IPS-NIHi11 (cell line): Measurements from ENCODE around the gene CALHM1.
A peak's percentile ranks its signal among the peaks of the same experiment; 100 is the strongest.
"Not testable (repeated sequence)": the region's sequence is repeated elsewhere in the genome, so short reads cannot be mapped to it uniquely, and the experiment has no call there.

Source experiments
- DNase-seq: peaks from one replicate; pipeline ENCODE4 v3.0.0; 2012; ENCODE audit warnings: mixed read lengths, low spot score

Gene CALHM1, protein sequence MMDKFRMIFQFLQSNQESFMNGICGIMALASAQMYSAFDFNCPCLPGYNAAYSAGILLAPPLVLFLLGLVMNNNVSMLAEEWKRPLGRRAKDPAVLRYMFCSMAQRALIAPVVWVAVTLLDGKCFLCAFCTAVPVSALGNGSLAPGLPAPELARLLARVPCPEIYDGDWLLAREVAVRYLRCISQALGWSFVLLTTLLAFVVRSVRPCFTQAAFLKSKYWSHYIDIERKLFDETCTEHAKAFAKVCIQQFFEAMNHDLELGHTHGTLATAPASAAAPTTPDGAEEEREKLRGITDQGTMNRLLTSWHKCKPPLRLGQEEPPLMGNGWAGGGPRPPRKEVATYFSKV

DNA sequence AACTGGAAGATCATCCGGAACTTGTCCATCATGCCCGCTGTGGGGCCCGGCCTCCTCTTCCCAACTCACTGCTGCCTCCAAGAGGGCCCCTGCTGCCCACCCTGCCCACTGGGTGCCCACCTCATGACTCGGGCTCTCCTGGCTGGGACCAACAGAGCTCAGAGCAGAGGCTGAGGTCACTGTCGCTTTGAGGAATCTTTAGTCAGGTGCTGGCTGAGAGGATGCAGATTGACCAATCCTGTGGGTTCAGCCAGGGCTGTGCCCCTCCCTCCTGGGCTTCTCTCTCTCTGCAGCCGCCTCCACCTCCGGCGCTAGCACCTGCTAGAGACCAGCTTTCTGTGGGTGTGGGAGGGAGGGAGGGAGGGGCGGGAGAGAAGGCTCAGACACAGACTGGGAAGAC, at the start of gene CALHM1:
CALHM1 (minus strand) TSS at position 181 of the 400 bp plus-strand sequence; CDS start at position 32, 149 bp downstream.
- DNase-seq, result peak; percentile 93

DNA sequence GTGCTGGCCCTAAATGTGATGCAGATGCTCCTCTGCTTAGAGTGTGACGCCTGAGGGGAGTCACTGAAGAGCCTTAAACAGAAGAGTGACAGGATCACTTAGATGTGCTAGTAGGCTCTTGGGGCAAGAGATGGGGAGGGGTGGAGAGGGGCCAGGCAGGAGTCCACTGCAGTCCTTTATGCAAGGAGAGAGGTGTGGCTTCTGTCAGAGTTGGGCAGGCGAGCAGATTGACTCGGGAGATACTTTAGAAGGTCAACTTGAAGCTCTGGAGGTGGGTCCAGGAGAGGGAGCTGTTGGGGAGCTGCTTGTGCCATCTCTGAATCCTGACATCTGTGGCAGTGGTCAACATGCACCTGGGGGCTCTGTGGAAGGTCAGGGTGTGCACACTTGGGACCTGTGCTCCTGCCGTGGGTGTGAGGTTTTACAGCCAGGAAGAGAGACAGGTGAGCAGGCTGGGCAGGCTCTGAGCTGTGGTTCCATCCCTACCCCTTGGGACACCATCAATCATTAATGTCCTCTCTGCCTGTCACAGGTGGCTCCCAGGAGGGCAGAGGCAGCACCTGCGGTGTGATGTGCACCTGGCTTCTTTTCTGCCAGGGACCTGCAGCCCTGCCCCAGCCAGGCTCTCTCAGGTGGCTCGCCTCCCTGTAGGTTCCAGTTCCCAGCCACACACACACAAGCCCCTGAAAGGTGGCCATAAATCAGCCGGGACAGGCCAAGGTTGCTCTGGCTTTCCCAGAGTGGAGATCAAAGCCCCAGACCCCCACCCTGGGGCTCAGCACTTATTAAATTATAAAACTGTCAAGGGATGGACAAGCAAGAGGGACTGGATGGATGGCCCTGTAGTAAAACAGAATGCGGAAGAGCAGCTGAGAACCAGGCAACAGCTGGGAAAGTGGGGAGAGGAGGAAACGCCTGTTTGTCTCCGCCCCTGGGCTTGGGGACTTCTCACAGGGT, 48.8 kb upstream of the CALHM1 start:
- DNase-seq, result no peak

DNA sequence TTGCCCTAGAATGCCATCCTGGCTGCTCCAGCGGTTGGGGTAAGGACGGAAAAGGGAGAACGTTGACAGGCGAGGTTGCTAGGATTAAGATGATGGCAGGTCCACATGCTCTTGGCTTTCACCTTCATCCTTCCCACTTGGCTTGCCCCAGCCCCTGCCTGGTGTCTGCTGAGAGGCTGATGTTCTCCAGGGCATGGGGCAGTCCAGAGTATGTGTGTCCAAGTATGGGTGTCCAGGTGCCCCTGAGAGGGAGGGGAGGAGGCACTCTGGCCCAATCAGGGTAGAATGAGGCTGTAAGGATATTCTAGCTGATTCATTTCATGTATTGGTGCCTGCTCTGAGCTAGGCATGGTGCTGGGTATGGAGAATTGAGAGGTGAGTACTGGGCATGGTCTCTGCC, 47.4 kb upstream of the CALHM1 start:
- no peak for DNase-seq

DNA sequence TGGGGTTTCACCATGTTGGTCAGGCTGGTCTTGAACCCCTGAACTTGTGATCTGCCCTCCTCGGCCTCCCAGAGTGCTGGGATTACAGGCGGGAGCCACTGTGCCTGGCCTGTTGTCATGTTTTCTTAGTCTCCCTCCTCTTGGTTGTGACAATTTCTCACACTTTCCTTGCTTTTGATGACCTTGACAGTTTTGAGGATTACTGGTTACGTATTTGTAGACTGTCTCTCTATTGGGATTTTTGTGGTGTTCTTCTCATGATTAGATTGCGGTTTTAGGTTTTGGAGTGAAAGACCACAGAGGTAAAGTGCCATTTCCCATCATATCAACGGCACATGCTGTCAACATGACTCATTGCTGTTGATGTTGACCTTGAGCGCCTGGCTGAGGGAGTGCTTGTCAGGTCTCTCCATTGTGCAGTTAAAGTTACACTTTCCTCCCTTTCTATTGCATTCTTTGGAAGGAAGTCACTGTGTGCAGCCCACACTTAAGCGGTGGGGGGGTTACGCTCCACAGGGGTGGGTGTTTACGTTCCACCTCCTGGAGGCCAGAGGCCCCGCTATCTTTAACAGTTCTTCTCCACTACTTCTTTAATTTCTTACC, 45.6 kb upstream of the CALHM1 start:
- DNase-seq, result no peak

DNA sequence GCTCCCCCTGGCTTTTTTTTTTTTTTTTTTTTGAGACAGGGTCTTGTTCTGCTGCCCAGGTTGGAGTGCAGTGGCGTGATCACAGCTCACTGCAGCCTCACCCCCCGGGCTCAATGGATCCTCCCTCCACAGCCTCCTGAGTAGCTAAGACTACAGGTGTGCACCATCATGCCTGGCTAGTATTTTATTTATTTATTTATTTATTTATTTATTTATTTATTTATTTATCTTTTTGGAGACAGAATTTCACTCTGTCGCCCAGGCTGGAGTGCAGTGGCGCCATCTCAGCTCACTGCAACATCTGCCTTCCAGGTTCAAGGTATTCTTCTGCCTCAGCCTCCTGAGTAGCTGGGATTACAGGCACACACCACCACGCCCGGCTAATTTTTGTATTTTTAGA, 45.1 kb upstream of the CALHM1 start:
- not testable (repeated sequence) for DNase-seq

DNA sequence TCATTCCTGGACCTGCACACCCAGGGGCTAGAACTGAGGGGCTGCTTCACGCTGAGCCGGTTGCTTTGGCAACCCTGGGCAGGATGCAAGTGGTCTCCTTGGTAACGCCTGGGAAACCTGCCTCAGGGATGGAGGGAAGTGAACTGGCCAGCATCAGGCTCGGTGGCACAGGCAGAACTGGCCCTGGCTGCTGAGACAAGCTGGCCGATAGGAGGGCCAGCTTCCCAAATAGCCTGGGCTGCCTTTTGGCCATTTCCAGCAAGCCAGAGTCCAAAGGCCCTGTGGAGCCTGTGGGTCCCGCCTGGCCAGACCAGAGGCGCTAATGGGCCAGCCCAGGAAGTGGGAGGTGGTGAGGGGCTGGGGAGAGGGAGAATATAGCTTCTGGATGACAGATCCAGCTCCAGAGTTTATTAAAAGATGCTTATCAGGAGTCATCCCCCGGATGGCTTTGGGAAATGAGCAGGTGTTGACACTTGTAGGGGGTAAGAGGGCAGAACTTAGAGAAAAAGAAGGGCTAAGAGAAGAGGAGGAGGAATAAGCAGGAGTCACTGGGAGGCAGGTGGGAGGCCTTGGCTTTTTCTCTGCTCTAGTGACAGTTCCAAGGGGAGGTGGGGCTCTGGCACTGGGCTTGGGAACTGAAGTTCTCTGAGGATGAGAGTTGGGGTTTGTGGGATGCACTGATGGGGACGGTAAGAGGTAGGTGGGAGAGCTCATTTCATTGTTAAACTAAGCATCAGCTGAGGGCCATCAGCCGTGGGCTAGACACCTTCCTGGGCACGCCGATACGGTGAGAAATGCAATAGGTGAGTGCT, 44.4 kb upstream of the CALHM1 start:
- DNase-seq, result no peak

DNA sequence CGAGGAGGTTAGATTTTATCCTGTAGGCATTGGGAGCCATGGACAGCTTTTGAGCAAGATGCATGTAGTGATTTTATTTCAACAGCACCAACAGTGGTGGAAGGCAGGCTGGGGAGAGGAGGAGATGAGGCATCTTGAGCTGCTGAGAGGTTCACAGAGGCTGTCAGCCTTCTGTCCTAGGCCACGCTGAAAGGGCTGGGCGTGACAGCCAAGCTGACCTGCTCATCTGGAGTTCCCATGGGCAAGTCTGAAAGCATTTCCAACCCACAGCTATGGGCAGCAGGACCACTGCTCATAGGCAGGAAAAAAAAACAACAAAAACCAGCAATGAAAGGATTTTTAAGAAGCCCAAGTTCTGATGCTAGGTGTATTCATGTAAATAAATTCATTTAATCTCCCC, 42.5 kb upstream of the CALHM1 start:
- no peak for DNase-seq

DNA sequence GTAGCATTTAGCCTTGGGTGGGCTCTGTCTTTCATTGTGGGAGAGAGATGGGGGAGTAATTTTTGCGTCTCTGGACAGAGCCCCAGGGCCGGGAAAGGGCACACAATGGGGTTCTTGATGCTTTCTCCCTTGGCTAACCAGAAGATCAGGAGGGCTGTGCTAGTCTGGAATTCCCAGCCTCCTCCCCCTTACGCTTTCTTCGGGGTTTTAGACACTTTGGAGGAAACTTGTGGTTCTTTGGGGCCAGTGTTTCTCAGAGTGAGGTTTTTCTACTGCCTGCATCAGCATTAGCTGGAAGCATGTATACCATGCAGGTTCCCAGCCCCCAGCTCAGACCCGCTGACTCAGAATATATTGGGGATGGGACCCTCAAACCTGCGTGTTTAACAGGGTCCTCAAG, 41.8 kb upstream of the CALHM1 start:
- DNase-seq, result no peak

DNA sequence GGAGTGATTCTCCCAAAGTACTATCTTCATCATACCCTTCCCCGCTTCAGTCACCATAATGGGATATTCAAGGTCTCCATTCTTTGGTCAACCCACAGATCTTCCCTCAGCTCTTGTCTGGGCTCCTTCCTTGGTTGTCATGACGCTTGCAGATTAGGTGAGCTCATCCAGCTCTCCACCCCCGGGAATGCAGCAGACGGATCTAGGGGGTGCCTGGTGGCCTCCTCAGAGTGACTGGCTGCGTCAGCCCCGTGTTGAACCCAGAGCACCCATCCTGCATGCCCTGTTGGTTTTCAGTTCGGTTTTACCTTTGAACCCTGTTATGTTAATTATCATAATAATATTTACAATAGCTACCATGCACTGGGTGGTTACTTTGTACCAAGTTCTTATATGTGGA, 41.2 kb upstream of the CALHM1 start:
- DNase-seq, result no peak

DNA sequence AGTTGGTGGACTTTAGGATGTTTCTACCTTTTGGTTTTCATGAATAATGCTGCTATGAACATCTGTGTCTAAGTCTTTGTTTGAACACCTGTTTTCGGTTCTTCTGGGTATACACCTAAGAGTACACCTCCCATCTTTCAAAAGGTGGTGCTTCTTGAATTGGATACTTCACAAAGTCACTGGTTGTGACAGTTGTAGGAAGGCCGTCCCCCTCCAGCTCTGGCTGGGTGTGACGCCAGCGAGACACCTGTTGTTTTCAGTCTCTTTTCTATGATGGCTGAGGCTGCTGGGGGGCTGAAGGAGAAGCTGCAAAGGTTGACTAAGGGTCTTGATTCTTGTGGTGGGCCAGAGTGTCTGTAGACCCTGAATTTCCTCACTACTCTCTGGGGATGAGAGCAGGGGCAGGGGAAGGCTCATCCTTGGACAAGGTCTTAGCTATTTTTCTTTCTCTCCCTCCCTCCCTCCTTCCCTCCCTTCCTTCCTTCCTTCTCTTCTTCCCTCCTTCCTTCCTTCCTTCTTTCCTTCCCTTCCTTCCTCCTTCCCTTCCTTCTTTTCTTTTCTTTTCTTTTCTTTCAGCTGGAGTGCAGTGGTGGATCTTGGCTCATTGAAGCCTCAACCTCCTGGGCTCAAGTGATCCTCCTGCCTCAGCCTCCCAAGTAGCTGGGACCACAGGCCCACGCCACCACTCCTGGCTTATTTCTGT, 40.4 kb upstream of the CALHM1 start:
- DNase-seq, result no peak

DNA sequence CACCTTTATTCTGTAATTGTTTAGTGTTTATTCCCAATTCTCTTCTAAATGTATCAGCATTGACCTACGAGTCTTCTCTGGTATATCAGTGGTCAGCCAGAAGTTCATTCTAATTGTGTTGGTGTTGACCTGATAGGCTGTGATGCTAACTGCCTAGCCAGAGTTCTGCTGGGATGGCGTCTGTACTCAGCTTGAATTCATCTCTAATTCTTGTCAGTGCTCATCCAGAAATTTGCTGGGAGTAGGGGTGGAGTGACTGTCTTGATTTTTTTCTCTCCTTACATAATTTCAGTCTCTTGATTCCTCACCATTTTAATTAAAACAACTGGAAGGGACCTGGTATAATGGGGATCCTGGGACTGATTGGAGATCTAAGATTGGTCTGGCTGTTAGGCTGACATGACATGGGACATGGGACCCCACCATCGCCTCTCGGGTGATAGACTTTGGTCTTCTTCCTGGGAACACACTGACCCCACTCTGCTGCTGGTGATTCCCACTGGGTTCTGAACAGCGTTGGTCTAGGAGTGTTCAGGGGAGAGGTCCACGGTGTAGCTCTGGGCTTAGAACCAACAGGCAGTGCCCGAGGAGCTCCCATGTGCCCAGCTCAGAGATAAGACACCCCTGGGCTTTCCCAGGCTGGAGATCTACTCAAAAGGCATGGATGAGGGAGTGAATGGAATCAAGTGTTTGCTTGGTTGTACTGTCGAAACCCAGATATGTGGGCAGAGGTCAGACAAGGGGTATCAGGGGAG, 38.6 kb upstream of the CALHM1 start:
- no peak for DNase-seq

DNA sequence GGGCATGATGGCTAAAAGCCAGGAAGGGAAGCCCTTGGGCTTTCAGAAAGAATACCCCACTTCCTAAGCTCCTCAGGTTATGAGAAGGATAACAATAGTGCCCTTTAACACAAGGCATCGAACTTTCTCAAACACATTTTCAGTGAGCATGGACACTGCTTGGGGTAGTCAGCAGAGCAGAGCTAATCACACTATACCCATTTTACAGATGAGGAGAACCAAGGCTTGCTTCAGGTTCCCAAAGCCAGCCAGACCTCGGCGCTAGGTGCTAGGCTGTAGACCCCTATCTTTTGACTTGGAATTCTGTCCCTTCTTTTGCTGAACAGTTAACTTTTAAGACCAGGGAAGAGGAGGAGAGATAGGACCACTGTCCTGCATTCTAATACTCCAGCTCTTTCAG, 36.6 kb upstream of the CALHM1 start:
- no peak for DNase-seq

DNA sequence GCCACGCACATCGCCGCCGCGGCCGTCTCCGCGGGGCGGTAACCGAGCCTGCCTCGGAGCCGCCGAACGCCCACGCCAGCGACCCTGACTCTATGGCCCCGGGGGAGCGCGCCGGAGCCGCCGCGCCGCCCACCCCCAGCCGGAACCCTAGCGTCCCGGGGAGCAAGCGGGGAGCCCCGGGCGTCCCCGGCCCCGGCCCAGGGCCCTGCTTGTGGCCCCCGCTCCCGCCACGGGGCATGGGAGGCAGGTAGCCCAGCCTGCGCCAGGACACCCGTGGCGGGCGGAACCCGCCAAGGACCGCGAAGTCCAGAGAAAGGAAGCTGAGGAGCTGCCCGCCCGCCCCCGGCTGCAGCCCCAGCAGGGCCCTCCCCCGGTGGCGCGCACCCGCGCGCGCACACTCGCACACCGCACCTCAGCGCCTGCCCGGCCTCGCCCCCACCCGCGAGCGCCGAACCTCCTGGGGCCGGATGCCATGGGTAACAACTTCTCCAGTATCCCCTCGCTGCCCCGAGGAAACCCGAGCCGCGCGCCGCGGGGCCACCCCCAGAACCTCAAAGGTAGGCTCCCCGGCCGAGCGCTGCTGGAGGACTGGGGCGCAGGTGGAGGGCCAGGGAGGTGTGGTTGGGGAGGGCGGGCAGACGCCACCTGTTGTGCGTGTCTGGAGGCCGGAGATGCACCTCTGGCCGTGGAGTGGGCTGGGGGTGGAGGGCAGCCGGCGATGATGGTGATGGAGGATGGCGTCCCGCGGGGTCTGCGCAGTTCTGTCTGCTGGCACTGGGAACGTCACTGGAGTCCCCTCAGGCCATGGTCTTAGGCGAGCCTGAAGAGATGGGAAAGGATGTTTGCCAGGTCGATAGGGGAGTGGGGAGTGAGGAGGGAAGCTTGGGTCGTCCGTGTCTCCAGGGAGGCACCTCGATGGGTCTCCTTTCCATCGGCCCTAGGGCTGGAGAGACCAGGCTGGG, 35.5 kb upstream of the CALHM1 start:
- peak; percentile 67 for DNase-seq

DNA sequence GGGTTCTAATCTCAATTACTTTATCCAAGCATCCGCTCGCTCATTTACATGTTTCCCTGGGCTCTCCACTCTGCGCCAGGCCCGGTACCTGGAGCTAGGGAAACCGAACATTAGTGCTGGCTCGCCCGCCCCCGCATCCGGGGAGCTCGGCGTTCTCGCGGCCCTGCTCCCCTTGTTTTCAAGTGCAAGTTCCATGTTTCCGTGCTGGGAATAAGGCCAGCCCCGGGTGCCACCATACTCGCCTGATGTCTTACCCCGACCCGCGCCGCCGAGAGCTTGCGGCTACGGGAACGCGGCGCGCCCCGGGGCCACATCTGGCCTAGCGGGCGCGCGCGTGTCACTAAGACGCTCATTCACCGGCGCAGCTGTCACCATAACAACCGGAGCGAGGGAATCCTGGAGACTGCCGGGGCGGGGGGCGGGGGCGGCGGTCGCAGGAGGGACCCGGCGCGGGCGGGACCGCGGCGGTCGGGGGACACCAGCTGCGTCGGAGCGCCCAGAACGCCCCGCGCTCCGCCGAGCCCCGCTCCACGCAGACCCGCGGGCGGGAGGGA, 34.7 kb upstream of the CALHM1 start, which contains the start of gene NEURL1:
NEURL1 (plus strand) TSS at position 344 of the 554 bp plus-strand sequence. CDS start 683 bp downstream, outside the sequence.
- DNase-seq, result peak; percentile 81

DNA sequence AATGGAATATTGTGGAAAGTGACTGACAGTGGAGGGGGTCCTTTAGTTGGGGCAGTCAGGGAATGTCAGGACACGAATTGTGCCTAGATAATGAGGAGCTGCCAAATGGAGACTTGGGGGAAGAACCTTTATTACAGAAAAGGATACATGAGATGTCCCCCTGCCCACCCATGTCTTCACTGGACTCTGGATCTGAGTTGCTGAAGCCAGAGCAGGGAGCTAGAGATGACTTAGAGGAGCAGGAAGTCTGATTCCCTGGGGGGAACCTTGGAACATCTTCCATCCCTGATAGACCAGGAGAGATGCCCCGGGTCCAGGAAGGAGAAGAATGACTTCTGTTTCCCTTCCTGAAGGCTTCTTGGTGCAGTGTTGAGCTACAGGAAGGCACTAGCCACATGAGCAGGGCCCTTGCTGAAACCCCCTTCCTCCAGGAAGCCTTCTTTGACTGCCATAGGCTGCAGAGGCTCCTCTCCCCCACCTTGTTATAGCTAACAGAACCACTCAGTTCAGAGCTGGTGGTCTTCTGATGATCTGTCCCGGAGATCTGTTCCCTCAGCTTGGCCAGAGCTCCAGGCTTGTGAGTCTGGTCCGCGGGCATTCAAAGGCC, 34.1 kb upstream of the CALHM1 start:
- DNase-seq, result no peak

DNA sequence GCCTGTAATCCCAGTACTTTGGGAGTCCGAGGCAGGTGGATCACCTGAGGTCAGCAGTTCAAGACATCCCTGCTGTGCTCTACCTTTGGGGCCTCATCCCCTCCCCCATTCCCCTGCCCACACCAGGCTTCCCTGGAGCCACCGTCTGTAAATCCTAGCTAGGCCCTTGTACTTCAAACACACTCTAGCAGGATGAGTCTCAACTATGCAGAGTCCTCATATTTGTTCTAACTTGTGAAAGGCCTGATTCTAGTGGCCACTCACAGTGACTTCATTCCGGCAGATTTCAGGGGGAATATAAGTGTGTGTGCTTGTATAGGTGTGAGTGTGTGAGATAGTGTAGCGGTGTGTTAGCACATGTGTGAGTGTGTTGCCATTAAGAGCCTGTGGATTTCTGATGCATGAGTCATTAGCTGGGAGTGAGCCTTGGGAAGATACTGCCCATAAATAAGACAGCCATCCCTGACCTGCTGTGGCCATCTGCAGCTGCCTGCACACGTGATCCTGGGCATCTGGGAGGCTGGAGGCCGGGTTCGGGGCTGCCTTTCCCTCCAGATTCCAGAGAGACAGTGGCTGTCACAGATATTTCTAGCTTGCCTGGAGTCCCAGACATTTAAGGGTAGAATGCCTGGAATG, 33.1 kb upstream of the CALHM1 start:
- peak; percentile 37 for DNase-seq

DNA sequence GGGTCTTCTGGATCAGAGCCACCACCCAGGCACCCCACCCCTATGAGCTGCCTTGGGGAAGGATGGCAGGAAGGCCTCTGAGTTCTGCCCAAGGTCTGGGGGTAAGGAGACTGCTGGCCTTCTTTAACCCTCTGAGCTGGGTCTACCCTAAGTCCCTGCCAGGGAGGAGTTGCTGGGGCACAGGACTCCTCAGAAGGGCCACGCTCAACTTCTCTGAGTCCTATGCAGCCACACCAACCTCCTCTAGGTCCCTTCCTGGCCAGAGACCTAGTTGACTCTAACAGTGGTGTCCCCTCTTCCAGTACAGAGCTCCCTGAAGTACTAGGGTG, 32.2 kb upstream of the CALHM1 start:
- DNase-seq, result no peak

DNA sequence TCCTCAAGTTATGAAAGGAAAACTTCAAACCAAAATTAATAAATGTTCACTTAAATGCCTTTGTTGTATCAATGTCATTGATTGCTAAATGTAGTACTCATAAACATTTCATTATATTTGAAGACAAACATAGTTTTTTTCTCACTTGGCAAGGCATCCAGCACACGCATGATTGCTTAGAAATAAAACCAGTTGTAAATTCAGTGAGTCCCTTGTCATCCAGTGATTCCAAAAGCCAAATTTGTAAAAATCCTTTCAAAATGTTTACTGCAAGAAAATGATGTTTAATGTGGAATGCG, 28.7 kb upstream of the CALHM1 start:
- no peak for DNase-seq
